RWPE1 (cell line): Measurements from ENCODE around the gene G6PC1.
"Not testable (repeated sequence)": the region's sequence is repeated elsewhere in the genome, so short reads cannot be mapped to it uniquely, and the experiment has no call there.

Source experiments
- CTCF ChIA-PET: fragments of 350-600 bp; sonication (Branson Sonifier 250); formaldehyde crosslinking; extraction: SDS; loops from one replicate; lab custom pipeline; 2021; lab: Yijun Ruan, JAX
- POLR2A ChIA-PET: fragments of 400-600 bp; formaldehyde crosslinking; extraction: SDS; loops from one replicate; lab custom pipeline; 2020; ENCODE audit warnings: antibody characterized with exemption; ENCODE audit not compliant: low non-redundant PET; lab: Yijun Ruan, JAX
- DNase-seq: peaks from one replicate; pipeline ENCODE4 v3.0.0; 2012; ENCODE audit warnings: low spot score
- H3K27ac ChIP-seq: fragments of 450-650 bp; 2 replicates; pipeline ENCODE4 v1.5.1; 2017
- CTCF ChIP-seq: fragments of 450-650 bp; conservative IDR thresholded peaks from 2 replicates; pipeline ENCODE4 v1.5.1; 2017; ENCODE audit warnings: low read depth, mild to moderate bottlenecking

G6PC1 gene

DNA sequence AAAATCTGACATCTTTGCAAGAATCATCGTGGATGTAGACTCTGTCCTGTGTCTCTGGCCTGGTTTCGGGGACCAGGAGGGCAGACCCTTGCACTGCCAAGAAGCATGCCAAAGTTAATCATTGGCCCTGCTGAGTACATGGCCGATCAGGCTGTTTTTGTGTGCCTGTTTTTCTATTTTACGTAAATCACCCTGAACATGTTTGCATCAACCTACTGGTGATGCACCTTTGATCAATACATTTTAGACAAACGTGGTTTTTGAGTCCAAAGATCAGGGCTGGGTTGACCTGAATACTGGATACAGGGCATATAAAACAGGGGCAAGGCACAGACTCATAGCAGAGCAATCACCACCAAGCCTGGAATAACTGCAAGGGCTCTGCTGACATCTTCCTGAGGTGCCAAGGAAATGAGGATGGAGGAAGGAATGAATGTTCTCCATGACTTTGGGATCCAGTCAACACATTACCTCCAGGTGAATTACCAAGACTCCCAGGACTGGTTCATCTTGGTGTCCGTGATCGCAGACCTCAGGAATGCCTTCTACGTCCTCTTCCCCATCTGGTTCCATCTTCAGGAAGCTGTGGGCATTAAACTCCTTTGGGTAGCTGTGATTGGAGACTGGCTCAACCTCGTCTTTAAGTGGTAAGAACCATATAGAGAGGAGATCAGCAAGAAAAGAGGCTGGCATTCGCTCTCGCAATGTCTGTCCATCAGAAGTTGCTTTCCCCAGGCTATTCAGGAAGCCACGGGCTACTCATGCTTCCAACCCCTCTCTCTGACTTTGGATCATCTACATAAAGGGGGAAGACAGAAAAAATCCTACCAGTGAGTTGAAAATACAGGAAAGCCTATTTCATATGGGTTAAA, at the start of gene G6PC1:
G6PC1 (plus strand) TSS at position 340 of the 872 bp plus-strand sequence; CDS start at position 418, 78 bp downstream.
- CTCF ChIA-PET, result no interaction called here
- H3K27ac ChIP-seq, result no peak within 1 kb of the TSS
- no peak for TF ChIP-seq CTCF
- no peak for DNase-seq
- POLR2A ChIA-PET, result no interaction called here

DNA sequence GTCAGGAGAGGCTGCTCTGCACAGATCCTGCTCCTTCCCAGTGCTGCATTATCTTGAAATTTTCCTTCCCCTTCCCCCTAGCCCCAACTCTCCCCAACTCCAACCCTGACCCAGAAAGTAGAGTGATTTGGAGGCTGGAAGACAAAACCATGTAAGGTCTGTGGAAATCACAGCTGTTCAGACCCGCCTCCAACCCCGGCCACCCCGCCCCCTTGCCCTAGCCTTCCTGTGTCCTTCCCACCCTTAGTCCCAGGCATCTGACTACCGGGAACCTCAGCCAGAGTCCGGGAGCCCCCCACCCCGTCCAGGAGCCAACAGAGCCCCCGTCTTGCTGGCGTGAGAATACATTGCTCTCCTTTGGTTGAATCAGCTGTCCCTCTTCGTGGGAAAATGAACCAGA, 49.6 kb upstream of the G6PC1 start, which contains the start of gene AOC3:
AOC3 (plus strand) TSS at position 246 of the 400 bp plus-strand sequence; CDS start at position 391, 145 bp downstream.
- no peak within 1 kb of the TSS for H3K27ac ChIP-seq
- DNase-seq, result no peak
- no peak for TF ChIP-seq CTCF
- POLR2A ChIA-PET, result no interaction called here
- CTCF ChIA-PET, result no interaction called here

DNA sequence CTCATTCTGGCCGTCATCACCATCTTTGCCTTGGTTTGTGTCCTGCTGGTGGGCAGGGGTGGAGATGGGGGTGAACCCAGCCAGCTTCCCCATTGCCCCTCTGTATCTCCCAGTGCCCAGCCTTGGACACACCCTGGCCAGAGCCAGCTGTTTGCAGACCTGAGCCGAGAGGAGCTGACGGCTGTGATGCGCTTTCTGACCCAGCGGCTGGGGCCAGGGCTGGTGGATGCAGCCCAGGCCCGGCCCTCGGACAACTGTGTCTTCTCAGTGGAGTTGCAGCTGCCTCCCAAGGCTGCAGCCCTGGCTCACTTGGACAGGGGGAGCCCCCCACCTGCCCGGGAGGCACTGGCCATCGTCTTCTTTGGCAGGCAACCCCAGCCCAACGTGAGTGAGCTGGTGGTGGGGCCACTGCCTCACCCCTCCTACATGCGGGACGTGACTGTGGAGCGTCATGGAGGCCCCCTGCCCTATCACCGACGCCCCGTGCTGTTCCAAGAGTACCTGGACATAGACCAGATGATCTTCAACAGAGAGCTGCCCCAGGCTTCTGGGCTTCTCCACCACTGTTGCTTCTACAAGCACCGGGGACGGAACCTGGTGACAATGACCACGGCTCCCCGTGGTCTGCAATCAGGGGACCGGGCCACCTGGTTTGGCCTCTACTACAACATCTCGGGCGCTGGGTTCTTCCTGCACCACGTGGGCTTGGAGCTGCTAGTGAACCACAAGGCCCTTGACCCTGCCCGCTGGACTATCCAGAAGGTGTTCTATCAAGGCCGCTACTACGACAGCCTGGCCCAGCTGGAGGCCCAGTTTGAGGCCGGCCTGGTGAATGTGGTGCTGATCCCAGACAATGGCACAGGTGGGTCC, 49.0 kb upstream of the G6PC1 start:
- CTCF ChIA-PET, POLR2A ChIA-PET: not testable (repeated sequence)

DNA sequence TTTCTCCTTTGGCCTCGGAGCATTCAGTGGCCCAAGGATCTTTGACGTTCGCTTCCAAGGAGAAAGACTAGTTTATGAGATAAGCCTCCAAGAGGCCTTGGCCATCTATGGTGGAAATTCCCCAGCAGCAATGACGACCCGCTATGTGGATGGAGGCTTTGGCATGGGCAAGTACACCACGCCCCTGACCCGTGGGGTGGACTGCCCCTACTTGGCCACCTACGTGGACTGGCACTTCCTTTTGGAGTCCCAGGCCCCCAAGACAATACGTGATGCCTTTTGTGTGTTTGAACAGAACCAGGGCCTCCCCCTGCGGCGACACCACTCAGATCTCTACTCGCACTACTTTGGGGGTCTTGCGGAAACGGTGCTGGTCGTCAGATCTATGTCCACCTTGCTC, 48.2 kb upstream of the G6PC1 start:
- ChIA-PET CTCF (no interaction called here), POLR2A (no interaction called here)
- TF ChIP-seq CTCF, result no peak
- no peak overlapping the region for H3K27ac ChIP-seq
- DNase-seq, result no peak

More for the DNA sequence above, 49.0 kb upstream of the G6PC1 start:
- DNase-seq, H3K27ac ChIP-seq: not testable (repeated sequence)

GRCh38 chr17:42853004-42853403, 47.6 kb upstream of the G6PC1 start:
- CTCF ChIA-PET, result no interaction called here
- DNase-seq, result no peak
- H3K27ac ChIP-seq, result no peak overlapping the region
- POLR2A ChIA-PET, result no interaction called here
- no peak for TF ChIP-seq CTCF

GRCh38 chr17:42853597-42853967, 47.0 kb upstream of the G6PC1 start:
- DNase-seq, result no peak
- no peak overlapping the region for H3K27ac ChIP-seq
- CTCF ChIA-PET, result no interaction called here
- POLR2A ChIA-PET, result interaction anchor here (0.5 kb wide), 1 partner anchor 116 kb away, joined by 4 read pairs; no protein-coding TSS in a partner anchor
- TF ChIP-seq CTCF, result no peak
